Mesothelial cell of epicardium (in vitro differentiated cells): Measurements from ENCODE around the gene SF3A1. TPM values are rescaled to one million over a fixed set of nuclear protein-coding genes. Genes with fewer than 3 reads are reported as not detected.

Experiments used
- DNase-seq, 2 experiments: peaks; one replicate each; pipeline ENCODE4 v3.0.0; 2021; ENCODE audit warnings: low spot score in 2 of 2; ENCODE audit not compliant: unreplicated experiment in 2 of 2
- H3K27ac Mint-ChIP-seq: 2 replicates; pipeline ENCODE4 v1.8.0; 2021; ENCODE audit warnings: mixed read lengths
- H3K27me3 Mint-ChIP-seq: 2 replicates; pipeline ENCODE4 v1.8.0; 2021; ENCODE audit warnings: low read depth, mixed read lengths
- H3K36me3 Mint-ChIP-seq: 2 replicates; pipeline ENCODE4 v1.8.0; 2021; ENCODE audit warnings: mixed read lengths
- H3K4me1 Mint-ChIP-seq: 2 replicates; pipeline ENCODE4 v1.8.0; 2021; ENCODE audit warnings: mixed read lengths
- H3K4me3 Mint-ChIP-seq: 2 replicates; pipeline ENCODE4 v1.8.0; 2021; ENCODE audit warnings: mild to moderate bottlenecking, moderate library complexity, mixed read lengths
- H3K9me3 Mint-ChIP-seq: 2 replicates; pipeline ENCODE4 v1.8.0; 2021; ENCODE audit warnings: mixed read lengths
- total RNA-seq: library from RNA; stranded (reverse); gene quantifications from 3 replicates; pipeline ENCODE4 v1.2.1, GENCODE V29; 2021
- TF ChIP-seq, protein P1 (sequence below): fragments of 200-600 bp; sonication (generic); IDR thresholded peaks from one replicate; pipeline ENCODE4 v1.5.0; 2021; ENCODE audit warnings: antibody characterized with exemption; ENCODE audit not compliant: unreplicated experiment

Gene SF3A1
- total RNA-seq, 1 donor from 2014 or later, result 142 TPM

- H3K27ac Mint-ChIP-seq, result no peak overlapping the region
These were observed 41.3 kb upstream of the SF3A1 start for GRCh38 chr22:30397656-30398635.

DNA sequence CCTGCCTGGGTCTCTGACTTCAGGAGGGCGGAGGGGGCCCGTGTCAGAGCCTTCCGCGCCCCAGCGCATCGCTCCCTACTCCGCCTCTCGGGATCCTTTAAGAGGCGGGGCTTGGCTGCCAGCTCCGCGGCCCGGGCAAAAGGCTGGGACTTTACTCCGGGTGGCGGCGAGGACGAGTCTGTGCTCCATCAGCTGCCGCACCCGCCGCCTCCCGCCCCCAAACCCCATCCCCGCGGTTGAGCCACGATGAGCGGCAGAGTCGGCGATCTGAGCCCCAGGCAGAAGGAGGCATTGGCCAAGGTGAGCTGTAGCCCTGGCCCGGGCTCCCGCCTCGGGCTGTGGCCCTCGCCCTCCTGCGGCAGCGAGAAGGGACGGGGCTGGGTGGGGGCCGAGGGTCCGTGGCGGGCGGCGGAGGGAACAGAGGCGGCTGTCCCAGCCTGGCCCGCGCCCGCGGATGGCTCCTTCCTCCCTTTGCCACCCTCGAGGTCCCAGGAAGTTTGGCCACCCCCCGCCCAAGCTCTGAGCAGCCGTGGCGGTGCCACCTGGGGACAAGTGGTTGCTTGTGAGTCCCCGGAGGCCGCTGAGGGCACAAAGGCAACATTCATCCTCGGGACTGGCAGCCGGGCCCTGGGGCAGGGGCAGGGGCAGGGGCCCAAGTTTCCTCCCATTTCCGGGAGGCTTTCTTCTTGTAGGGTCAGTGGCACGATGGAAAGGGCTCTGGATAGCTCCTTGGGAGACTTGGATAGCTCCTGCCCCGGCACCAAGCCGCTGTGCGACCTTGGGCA, 40.4 kb upstream of the SF3A1 start, which contains the start of gene SEC14L2:
TSS of gene SEC14L2 (plus strand) at position 148 of the 785 bp plus-strand sequence. CDS start at position 247, 99 bp downstream.
- Mint-ChIP-seq H3K4me1 (peaks cover 22% of the 10 kb centered on the region), H3K9me3 (no peaks in the 10 kb centered on the region), H3K4me3 (peak within 1 kb of the TSS; percentile 85), H3K27ac (no peak within 1 kb of the TSS), H3K27me3 (peaks cover 35% of the 10 kb centered on the region), H3K36me3 (no peaks in the 10 kb centered on the region)
- peak in 1 of 2 experiments; percentile 66 for DNase-seq
- TF ChIP-seq, protein P1, sequence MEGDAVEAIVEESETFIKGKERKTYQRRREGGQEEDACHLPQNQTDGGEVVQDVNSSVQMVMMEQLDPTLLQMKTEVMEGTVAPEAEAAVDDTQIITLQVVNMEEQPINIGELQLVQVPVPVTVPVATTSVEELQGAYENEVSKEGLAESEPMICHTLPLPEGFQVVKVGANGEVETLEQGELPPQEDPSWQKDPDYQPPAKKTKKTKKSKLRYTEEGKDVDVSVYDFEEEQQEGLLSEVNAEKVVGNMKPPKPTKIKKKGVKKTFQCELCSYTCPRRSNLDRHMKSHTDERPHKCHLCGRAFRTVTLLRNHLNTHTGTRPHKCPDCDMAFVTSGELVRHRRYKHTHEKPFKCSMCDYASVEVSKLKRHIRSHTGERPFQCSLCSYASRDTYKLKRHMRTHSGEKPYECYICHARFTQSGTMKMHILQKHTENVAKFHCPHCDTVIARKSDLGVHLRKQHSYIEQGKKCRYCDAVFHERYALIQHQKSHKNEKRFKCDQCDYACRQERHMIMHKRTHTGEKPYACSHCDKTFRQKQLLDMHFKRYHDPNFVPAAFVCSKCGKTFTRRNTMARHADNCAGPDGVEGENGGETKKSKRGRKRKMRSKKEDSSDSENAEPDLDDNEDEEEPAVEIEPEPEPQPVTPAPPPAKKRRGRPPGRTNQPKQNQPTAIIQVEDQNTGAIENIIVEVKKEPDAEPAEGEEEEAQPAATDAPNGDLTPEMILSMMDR, result no peak

More at GRCh38 chr22:30397656-30398635, 41.3 kb upstream of the SF3A1 start:
- Mint-ChIP-seq H3K27me3 (peaks cover 35% of the 10 kb centered on the region), H3K36me3 (no peaks in the 10 kb centered on the region), H3K9me3 (no peaks in the 10 kb centered on the region), H3K4me3 (peak overlapping the region; percentile 85), H3K4me1 (peaks cover 21% of the 10 kb centered on the region)
- DNase-seq, result no peak
- TF ChIP-seq, protein P1, result no peak

DNA sequence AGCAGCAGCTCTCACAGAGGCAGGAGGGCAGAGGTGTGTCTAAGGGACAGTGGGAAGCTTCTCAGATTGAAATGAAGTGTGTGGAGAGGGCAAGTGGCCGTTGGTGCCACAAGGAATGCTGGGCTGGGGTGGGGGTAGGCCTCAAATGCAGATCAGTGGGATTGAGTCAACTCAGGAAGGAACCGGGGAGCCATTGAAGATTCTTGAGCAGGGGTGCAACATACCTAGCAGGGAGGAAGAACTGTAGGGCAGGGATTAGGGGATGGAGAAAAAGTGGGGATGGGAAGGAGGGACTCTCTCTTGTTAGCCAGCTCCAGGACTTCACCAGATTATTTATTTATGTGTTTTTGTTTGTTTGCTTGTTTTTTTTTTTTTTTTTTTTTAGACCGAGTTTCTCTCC, 37.2 kb upstream of the SF3A1 start:
- H3K36me3 Mint-ChIP-seq, result no peaks in the 10 kb centered on the region
- H3K27ac Mint-ChIP-seq, result no peak overlapping the region
- peaks cover 18% of the 10 kb centered on the region for H3K4me1 Mint-ChIP-seq
- H3K27me3 Mint-ChIP-seq, result peaks cover 33% of the 10 kb centered on the region
- peaks cover 5% of the 10 kb centered on the region for H3K9me3 Mint-ChIP-seq
- no peak overlapping the region for H3K4me3 Mint-ChIP-seq
- TF ChIP-seq, protein P1, result no peak
- DNase-seq, result no peak

GRCh38 chr22:30393322-30393680, 36.6 kb upstream of the SF3A1 start:
- Mint-ChIP-seq H3K4me1 (peaks cover 18% of the 10 kb centered on the region), H3K36me3 (no peaks in the 10 kb centered on the region), H3K9me3 (peaks cover 5% of the 10 kb centered on the region), H3K4me3 (no peak overlapping the region), H3K27ac (no peak overlapping the region), H3K27me3 (peaks cover 27% of the 10 kb centered on the region)
- DNase-seq, result no peak
- TF ChIP-seq, protein P1, result no peak

DNA sequence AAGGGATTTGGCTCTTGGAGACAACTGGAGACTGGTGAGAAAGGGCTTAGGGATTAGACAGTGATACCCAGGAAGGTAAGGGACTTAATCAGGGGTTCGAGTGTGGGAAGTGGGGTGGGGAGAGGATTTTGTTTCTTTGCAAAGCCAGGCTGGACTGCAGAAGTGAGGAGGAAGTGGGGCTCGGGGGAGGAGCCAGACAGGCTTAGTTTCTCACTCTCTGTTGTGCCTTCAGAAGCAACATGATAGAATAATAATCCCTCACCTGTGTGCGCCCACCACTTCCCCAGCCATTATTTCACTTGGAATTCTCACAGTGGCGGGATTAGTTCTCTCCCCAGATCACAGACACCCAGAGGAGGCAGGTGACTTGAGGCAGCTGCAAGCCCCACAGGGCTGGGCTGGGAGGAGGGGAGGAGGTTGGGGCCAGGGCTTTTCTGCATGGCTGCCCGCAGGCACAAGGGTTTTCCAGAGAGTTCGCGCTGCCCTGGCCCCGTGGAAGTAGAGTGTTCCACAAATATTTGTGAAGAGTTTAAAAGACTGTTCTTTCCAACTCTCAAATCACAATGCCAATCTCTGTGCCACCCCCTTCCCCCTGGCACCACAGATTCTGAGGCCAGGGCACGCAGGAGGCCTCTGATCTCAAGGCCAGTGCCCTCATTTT, 36.1 kb upstream of the SF3A1 start:
- TF ChIP-seq, protein P1, result no peak
- DNase-seq, result no peak
- no peak overlapping the region for H3K4me3 Mint-ChIP-seq
- H3K27me3 Mint-ChIP-seq, result peaks cover 22% of the 10 kb centered on the region
- peaks cover 5% of the 10 kb centered on the region for H3K9me3 Mint-ChIP-seq
- H3K27ac Mint-ChIP-seq, result no peak overlapping the region
- no peaks in the 10 kb centered on the region for H3K36me3 Mint-ChIP-seq
- H3K4me1 Mint-ChIP-seq, result peaks cover 14% of the 10 kb centered on the region
